Endothelial cell of umbilical vein (primary cell): ENCODE measurements around the gene CTXND1.

Experiments used
- EZH2 ChIP-seq: IDR thresholded peaks from 2 replicates; pipeline ENCODE4 v1.6.1; 2012; ENCODE audit warnings: borderline replicate concordance, low read depth, mild to moderate bottlenecking, moderate library complexity, low read length, inconsistent platforms; ENCODE audit not compliant: severe bottlenecking
- GATA2 ChIP-seq: IDR thresholded peaks from 2 replicates; pipeline ENCODE4 v1.7.0; 2011; ENCODE audit warnings: low read depth, mild to moderate bottlenecking, moderate library complexity, mixed read lengths, low read length; ENCODE audit not compliant: insufficient read length, insufficient read depth
- POLR2A ChIP-seq: IDR thresholded peaks from 2 replicates; pipeline ENCODE4 v1.6.1; 2012; ENCODE audit warnings: low read depth, mild to moderate bottlenecking, control low read depth, low read length
- TF ChIP-seq, protein P1 (sequence below), 2 donors: IDR thresholded peaks; 1 replicate in 1 of 2; 2 replicates in 1 of 2; pipeline ENCODE4 v1.5.1; 2011; ENCODE audit warnings: low read length in 2 of 2, mild to moderate bottlenecking in 2 of 2, moderate library complexity in 2 of 2, control low read depth in 1 of 2, inconsistent platforms in 1 of 2, low read depth in 1 of 2; ENCODE audit not compliant: insufficient read depth in 1 of 2; ENCODE audit errors: extremely low read depth in 1 of 2
- TF ChIP-seq, protein P2 (sequence below): IDR thresholded peaks from 2 replicates; pipeline ENCODE4 v1.6.1; 2011; ENCODE audit not compliant: insufficient read depth, insufficient read length

DNA sequence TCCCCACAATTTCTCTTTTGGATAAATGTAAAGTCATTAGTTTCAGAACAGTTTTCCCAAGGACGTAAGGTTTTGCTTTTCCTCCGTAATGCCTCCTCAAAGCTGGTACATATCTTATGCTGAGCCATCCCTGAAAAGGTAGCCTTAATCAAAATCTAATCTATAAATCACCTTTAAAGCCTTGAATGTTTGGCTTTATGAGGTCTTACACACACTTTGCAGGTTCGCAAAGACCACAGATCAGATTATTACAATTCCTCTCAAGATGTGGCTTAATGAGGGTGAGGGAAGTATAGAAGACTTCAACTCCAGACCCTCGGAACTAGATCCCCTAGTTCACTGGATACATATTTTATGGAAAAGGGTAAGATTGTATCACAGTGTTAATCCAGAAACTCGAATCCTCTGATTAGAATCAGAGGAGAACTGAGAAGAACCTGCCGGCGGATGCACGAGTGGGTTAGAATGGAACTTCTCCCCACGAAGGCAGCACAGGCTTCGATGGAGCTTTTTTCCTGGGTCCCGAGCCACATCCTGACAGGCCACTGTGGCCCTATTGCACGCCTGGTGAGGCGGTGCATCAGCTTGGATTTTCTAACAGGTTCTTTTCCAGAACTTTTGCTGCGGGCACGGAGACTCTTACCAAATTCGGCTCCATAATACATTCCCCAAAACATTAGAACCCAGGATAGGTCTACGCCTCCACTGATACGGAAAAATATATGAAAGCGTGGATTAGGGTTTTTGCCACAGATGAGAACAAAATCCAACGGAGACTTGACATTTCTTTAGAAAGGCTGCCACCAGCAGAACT lies 1.2 kb downstream of the CTXND1 start:
- TF ChIP-seq, protein P1, sequence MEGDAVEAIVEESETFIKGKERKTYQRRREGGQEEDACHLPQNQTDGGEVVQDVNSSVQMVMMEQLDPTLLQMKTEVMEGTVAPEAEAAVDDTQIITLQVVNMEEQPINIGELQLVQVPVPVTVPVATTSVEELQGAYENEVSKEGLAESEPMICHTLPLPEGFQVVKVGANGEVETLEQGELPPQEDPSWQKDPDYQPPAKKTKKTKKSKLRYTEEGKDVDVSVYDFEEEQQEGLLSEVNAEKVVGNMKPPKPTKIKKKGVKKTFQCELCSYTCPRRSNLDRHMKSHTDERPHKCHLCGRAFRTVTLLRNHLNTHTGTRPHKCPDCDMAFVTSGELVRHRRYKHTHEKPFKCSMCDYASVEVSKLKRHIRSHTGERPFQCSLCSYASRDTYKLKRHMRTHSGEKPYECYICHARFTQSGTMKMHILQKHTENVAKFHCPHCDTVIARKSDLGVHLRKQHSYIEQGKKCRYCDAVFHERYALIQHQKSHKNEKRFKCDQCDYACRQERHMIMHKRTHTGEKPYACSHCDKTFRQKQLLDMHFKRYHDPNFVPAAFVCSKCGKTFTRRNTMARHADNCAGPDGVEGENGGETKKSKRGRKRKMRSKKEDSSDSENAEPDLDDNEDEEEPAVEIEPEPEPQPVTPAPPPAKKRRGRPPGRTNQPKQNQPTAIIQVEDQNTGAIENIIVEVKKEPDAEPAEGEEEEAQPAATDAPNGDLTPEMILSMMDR (IDR thresholded peaks at IDR 0.05; ENCODE audit: extremely low read depth in 1 of 2, insufficient read depth in 1 of 2, low read depth in 1 of 2, low read length in 2 of 2) = no peak
- TF ChIP-seq GATA2 (no peak), POLR2A (no peak), EZH2 (no peak)
- TF ChIP-seq, protein P2, sequence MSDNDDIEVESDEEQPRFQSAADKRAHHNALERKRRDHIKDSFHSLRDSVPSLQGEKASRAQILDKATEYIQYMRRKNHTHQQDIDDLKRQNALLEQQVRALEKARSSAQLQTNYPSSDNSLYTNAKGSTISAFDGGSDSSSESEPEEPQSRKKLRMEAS = no peak
